ENCODE data around the gene SFT2D2.

SFT2D2 gene

DNA sequence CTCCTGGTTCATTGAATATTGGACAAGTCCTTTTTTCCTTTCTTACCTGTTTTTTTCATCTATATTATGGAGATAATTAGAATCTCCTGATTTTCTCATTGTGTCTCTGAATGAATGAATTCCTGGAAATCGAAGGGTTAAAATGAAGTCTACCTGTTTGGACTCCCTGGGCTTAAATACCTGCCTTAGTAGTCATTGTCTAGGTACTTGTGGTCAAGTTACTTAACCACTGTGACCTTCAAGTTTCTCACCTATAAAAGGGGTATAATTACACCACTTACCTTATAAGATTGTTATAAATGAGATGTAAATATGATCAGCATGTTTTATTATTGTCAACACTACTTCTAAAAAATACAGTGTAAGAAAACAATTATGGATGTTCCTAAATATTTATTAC is 45.8 kb downstream of the SFT2D2 start:
- no peak for DNase-seq

- no peak for DNase-seq
Observed at GRCh38 chr1:168273575-168273974, 47.8 kb downstream of the SFT2D2 start.

- DNase-seq: no peak
Observed at GRCh38 chr1:168279253-168279652, 53.4 kb downstream of the SFT2D2 start.

- DNase-seq: no peak
Observed at GRCh38 chr1:168280296-168280927, 54.6 kb downstream of the SFT2D2 start, which contains the start of gene TBX19. TBX19 (plus strand) TSS chr1:168280877; CDS start chr1:168281091, 214 bp downstream.

DNA sequence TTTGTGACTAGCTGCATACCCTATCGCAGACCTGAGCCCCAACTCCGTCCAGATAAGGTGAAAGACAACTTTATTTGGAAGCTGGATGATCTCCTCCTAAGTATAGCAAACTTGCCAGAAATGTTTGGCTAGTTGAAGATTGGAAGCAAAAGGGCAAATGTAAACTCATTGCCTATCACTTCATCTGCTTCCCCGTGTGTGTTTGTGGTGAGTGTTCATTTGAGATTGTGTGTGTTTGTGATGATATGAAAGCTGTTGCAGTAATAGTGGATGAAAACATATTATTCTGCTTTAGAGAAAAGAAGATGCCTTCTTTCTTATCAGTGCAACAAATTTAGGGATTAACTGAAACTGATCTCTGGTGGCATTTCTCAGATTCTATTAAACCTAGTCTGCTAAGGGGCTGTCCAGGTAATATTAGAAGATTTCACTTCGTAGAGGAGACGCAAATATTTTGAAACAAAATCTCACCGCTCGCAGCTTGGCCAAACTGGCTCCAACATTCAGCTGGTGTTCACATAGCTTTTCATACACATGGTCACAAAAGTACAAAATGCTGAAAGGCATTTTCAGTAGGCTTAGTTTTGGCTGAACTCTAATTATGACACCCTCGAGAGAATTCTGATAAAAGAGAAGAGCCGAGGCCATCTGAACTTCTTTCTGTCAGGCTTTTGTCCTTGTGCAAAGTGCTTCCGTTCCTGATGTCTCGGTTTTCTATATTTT is 56.0 kb downstream of the SFT2D2 start:
- no peak for DNase-seq

GRCh38 chr1:168285521-168285790 is 59.7 kb downstream of the SFT2D2 start:
- no peak for DNase-seq

- no peak for DNase-seq
Observed at GRCh38 chr1:168285971-168286927, 60.4 kb downstream of the SFT2D2 start.

DNA sequence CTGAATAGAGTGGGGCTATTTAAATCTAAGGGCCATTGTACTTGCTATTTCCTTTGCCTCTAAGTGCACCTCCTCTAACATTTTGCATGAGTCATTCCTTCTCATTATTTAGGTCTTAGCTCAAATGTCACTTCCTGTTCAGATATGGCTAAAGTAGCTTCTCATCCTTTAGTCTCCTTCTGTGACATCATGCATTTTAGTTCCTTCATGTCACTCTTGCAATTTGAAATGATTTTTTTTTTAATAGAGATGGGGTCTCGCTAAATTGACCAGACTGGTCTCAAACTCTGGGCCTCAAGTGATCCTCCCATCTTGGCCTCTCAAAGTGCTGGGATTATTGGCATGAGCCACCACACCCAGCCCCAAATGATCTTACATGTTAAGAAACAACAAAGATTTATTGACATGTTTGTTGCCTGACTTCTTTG is 61.4 kb downstream of the SFT2D2 start:
- no peak for DNase-seq

DNA sequence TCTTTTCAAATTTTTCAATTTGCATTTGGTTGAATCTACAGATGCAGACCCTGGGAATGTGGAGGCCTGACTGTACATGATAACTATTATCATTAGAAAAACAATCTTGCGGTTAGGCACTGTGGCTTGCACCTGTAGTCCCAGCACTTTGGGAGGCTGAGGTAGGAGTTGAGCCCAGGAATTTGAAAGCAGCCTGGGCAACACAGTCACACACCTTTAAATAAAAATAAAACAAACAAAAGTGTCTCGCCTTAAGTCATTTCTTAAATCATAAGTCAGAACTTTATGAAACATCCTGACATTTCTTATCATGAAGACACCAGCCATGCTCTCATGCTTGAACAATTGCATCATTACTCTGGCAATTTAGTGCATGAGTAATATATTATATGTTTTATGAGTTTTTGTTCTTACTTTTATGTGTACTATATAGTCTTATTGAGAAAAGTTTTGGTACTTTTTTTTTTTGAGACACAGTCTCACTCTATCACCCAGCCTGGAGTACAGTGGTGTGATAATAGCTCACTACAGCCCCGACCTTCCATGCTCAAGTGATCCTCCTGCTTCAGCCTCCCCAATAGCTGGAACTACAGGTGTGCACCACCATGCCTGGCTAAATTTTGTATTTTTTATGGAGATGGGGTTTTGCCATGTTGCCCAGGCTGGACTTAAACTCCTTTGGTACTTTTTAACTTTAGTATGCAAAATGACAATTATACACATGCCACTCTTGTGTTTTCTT is 62.7 kb downstream of the SFT2D2 start:
- no peak for DNase-seq

GRCh38 chr1:168291222-168291837 is 65.5 kb downstream of the SFT2D2 start:
- no peak for DNase-seq

DNA sequence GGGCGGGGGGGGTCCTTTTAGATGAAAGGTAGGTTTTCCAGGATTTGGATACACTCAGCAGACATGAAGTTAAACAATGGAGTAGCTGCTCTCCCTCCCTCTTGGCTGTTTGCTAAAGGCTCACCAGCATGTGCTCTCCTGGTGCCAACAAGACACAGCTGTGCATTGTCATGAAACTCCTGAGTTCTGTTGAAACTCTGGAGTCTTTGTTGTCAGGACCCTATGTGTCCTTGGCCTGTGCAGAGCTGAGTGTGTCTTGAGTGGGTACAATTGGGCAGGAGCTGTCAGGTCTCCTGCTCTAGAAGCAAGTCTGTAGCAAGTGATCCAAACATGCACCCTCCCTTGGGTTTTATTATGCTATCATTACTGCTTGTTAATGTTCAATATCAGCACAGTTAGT is 67.6 kb downstream of the SFT2D2 start:
- DNase-seq: no peak

- DNase-seq: no peak
Observed at GRCh38 chr1:168295411-168296114, 69.8 kb downstream of the SFT2D2 start.

- DNase-seq: no peak
Observed at GRCh38 chr1:168297019-168297730, 71.4 kb downstream of the SFT2D2 start.

- DNase-seq: no peak
Observed at GRCh38 chr1:168298446-168298845, 72.6 kb downstream of the SFT2D2 start.

GRCh38 chr1:168300626-168301025 is 74.8 kb downstream of the SFT2D2 start:
- no peak for DNase-seq

DNA sequence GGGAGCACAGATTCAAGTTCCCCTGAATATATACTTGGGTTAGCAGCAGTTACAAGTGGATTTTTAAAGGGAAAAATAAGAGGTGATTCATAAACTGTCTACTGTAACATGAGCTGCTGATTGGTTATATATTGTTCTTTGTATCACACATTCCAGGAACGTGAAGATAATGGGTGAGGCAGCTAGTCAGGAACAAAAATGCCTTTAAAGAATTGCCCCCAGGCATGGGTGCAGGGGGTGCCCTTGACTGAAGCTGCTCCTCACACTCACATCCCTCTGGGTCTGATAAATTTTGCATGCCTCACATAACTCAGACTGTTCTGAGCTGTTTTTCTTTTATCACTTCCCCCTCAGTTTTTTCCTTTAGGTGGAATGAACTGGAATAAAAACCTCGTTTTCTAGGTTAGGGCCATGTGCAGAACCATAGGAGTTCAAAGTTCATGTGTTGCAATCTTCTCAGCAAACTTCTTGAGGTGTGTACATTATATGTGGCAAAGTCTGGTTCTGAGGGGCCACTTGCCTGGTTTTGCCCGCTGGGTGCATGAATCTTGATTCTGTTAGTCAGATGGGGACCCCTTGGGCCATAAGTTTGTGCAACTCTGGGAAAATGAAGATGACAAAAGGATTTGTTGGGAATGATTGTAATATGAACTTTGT is 76.0 kb downstream of the SFT2D2 start:
- DNase-seq: no peak
